B cell (primary cell): ENCODE data around the gene PCDH1. TPM values are rescaled to one million over a fixed set of nuclear protein-coding genes. Genes with fewer than 3 reads are reported as not detected.

Source experiments
- ATAC-seq: fragments of 200-7000 bp; cut with Tn5 transposase; one replicate; pipeline ENCODE4 v1.10.0; 2021; ENCODE audit warnings: low read depth, mild to moderate bottlenecking, moderate number of reproducible peaks, moderate library complexity
- CTCF ChIA-PET: fragments of 350-600 bp; sonication (Branson Sonifier 250); formaldehyde crosslinking; loops from one replicate; lab custom pipeline; 2021; ENCODE audit warnings: antibody characterized with exemption, inconsistent platforms; lab: Charles Lee
- POLR2A ChIA-PET: fragments of 350-600 bp; sonication (Branson Sonifier 250); formaldehyde crosslinking; loops from one replicate; lab custom pipeline; 2021; ENCODE audit warnings: antibody characterized with exemption; lab: Charles Lee
- DNase-seq: peaks from one replicate; pipeline ENCODE4 v3.0.0; 2013
- H2AFZ ChIP-seq: 2 replicates; pipeline ENCODE4 v1.6.1; 2012; ENCODE audit warnings: mild to moderate bottlenecking, low read depth, low read length; ENCODE audit not compliant: insufficient read depth, poor library complexity, severe bottlenecking
- H3K27ac ChIP-seq, 2 donors: 1 replicate in 1 of 2; 2 replicates in 1 of 2; pipeline ENCODE4 v1.5.1; 2012 to 2013; ENCODE audit warnings: low read length in 2 of 2, mild to moderate bottlenecking in 2 of 2, moderate library complexity in 1 of 2
- H3K27me3 ChIP-seq, 4 experiments: fragments of 200-600 bp in 1 of 4; sonication (generic) in 1 of 4; replicated peaks in 1 of 4; 1 replicate in 2 of 4; 2 replicates in 2 of 4; pipeline versions ENCODE4 v1.6.1 to v1.7.0; 2013 to 2016; ENCODE audit warnings: low read length in 3 of 4, mild to moderate bottlenecking in 2 of 4, mixed read lengths in 1 of 4, moderate library complexity in 1 of 4; ENCODE audit not compliant: insufficient read depth in 4 of 4, control insufficient read depth in 3 of 4; ENCODE audit errors: control extremely low read depth in 1 of 4
- H3K36me3 ChIP-seq, 2 experiments: replicated peaks in 1 of 2; 1 replicate in 1 of 2; 2 replicates in 1 of 2; pipeline versions ENCODE4 v1.6.1 to v1.7.1; 2013; ENCODE audit warnings: low read length in 1 of 2; ENCODE audit not compliant: insufficient read depth in 2 of 2, control insufficient read depth in 1 of 2; ENCODE audit errors: control extremely low read depth in 1 of 2, extremely low read depth in 1 of 2
- H3K4me1 ChIP-seq, 2 donors: fragments of 200-600 bp in 1 of 2; sonication (generic) in 1 of 2; 1 replicate in 1 of 2; 2 replicates in 1 of 2; pipeline versions ENCODE4 v1.5.1 to v1.6.1; 2013 to 2017; ENCODE audit warnings: low read length in 2 of 2; ENCODE audit not compliant: control insufficient read depth in 2 of 2, insufficient read depth in 2 of 2
- H3K4me2 ChIP-seq: replicated peaks from 2 replicates; pipeline ENCODE3; 2012; ENCODE audit warnings: mild to moderate bottlenecking, low read depth, low read length; ENCODE audit not compliant: poor library complexity, severe bottlenecking
- H3K4me3 ChIP-seq, 5 experiments: fragments of 200-600 bp in 1 of 5; sonication (generic) in 1 of 5; 1 replicate in 3 of 5; 2 replicates in 2 of 5; pipeline versions ENCODE4 v1.5.1 to v1.7.0; 2011 to 2016; ENCODE audit warnings: low read length in 4 of 5, mild to moderate bottlenecking in 4 of 5, low read depth in 2 of 5, control low read depth in 1 of 5, moderate library complexity in 1 of 5; ENCODE audit not compliant: insufficient read depth in 1 of 5; ENCODE audit errors: control extremely low read depth in 1 of 5, extremely low read depth in 1 of 5
- H3K79me2 ChIP-seq: fragments of 200-600 bp; sonication (generic); one replicate; pipeline ENCODE4 v1.6.0; 2016; ENCODE audit warnings: low read length; ENCODE audit not compliant: control insufficient read depth, insufficient read depth
- H3K9ac ChIP-seq: fragments of 200-600 bp; sonication (generic); 2 replicates; pipeline ENCODE4 v1.6.1; 2017; ENCODE audit warnings: mild to moderate bottlenecking, low read length, moderate library complexity
- H3K9me3 ChIP-seq, 3 donors: one replicate each; pipeline versions ENCODE4 v1.6.1 to v1.7.1; 2013; ENCODE audit warnings: low read length in 2 of 3; ENCODE audit not compliant: control insufficient read depth in 2 of 3, insufficient read depth in 1 of 3; ENCODE audit errors: control extremely low read depth in 1 of 3
- H4K20me1 ChIP-seq: 2 replicates; pipeline ENCODE4 v1.6.0; 2012; ENCODE audit warnings: mild to moderate bottlenecking, low read length; ENCODE audit not compliant: insufficient read depth, control insufficient read depth, poor library complexity, severe bottlenecking
- H3K27ac Mint-ChIP-seq: one replicate; pipeline ENCODE4 v1.8.0; 2021; ENCODE audit warnings: mixed read lengths
- H3K27me3 Mint-ChIP-seq: one replicate; pipeline ENCODE4 v1.8.0; 2021; ENCODE audit warnings: mixed read lengths
- H3K4me1 Mint-ChIP-seq: one replicate; pipeline ENCODE4 v1.8.0; 2021; ENCODE audit warnings: mixed read lengths
- H3K4me3 Mint-ChIP-seq: one replicate; pipeline ENCODE4 v1.8.0; 2021; ENCODE audit warnings: mixed read lengths
- H3K9me3 Mint-ChIP-seq: one replicate; pipeline ENCODE4 v1.8.0; 2022; ENCODE audit warnings: mixed read lengths; ENCODE audit not compliant: insufficient read depth
- CTCF ChIP-seq: fragments of 200-600 bp; IDR thresholded peaks from one replicate; pipeline ENCODE4 v1.8.0; 2022; ENCODE audit warnings: antibody characterized with exemption, mild to moderate bottlenecking
- EZH2 ChIP-seq: IDR thresholded peaks from 2 replicates; pipeline ENCODE4 v1.6.1; 2012; ENCODE audit warnings: borderline replicate concordance, low read depth, mild to moderate bottlenecking, moderate library complexity, low read length; ENCODE audit not compliant: insufficient read depth, poor library complexity, severe bottlenecking
- WGBS: methylation state at CpG from one replicate; pipeline ENCODE4 v1.1.5; 2013; ENCODE audit warnings: missing lambda C conversion rate; ENCODE audit not compliant: insufficient coverage; 5-methylcytosine and 5-hydroxymethylcytosine counted together
- intact Hi-C: fragments of 100-400 bp; cut with micrococcal nuclease; formaldehyde crosslinking; loops from one replicate; pipeline ENCODE4 v1.10.0; 2022
- polyA plus RNA-seq: library from polyadenylated mRNA; depleted of rRNA; stranded (reverse); fragments of >200 nt; gene quantifications from 2 replicates; pipeline ENCODE4 v1.2.3, GENCODE V29; 2012
- total RNA-seq, 2 donors: library from RNA; stranded (reverse); fragments of 120-200 nt in 1 of 2; gene quantifications; 1 replicate in 1 of 2; 2 replicates in 1 of 2; pipeline versions ENCODE4 v1.2.3 to v1.2.4, GENCODE V29; 2013 to 2022

Gene PCDH1
- total and polyA plus RNA-seq, 2 donors (not counting 1 experiment from before 2014, with no cell fraction given) = 0.06 TPM; not detected in 1

- Histone ChIP-seq H4K20me1 (no peaks in the 10 kb centered on the region), H3K9ac (no peak overlapping the region), H2AFZ (no peak overlapping the region), H3K27ac (no peak overlapping the region), H3K4me3 (no peak overlapping the region), H3K79me2 (no peaks in the 10 kb centered on the region), H3K36me3 (no peaks in the 10 kb centered on the region), H3K4me1 (peaks cover 11 to 13% of the 10 kb centered on the region in 2 donors), H3K4me2 (no peak overlapping the region), H3K27me3 (peaks cover 0 to 8% (median 0%) of the 10 kb centered on the region in 4 experiments), H3K9me3 (no peaks in the 10 kb centered on the region)
- ATAC-seq (no peak), DNase-seq (no peak)
- Mint-ChIP-seq H3K27ac (no peak overlapping the region), H3K27me3 (peaks cover 34% of the 10 kb centered on the region), H3K4me1 (peaks cover 13% of the 10 kb centered on the region), H3K4me3 (no peak overlapping the region), H3K9me3 (no peaks in the 10 kb centered on the region)
- intact Hi-C loops = no loop called here
- WGBS = 0% methylated on average over 1 of the region's 2 CpGs
- no peak for TF ChIP-seq CTCF
- no peak for TF ChIP-seq EZH2
- ChIA-PET POLR2A (no interaction called here), CTCF (no interaction called here)
These were observed 43.9 kb downstream of the PCDH1 start for GRCh38 chr5:141834331-141834730.

- no peak overlapping the region for H3K4me3 ChIP-seq
- Mint-ChIP-seq H3K9me3 (no peaks in the 10 kb centered on the region), H3K27ac (no peak overlapping the region), H3K4me3 (no peak overlapping the region), H3K4me1 (peaks cover 6% of the 10 kb centered on the region), H3K27me3 (peaks cover 43% of the 10 kb centered on the region)
- H3K9me3 ChIP-seq = no peaks in the 10 kb centered on the region
- no peaks in the 10 kb centered on the region for H4K20me1 ChIP-seq
- CTCF ChIA-PET = interaction anchor here (1.0 kb wide), 1 partner anchor 20 kb away, joined by 3 read pairs; no protein-coding TSS in a partner anchor
- no peak overlapping the region for H3K27ac ChIP-seq
- peaks cover 2 to 4% of the 10 kb centered on the region in 2 donors for H3K4me1 ChIP-seq
- TF ChIP-seq CTCF (no peak), EZH2 (no peak)
- POLR2A ChIA-PET = no interaction called here
- no peaks in the 10 kb centered on the region for H3K36me3 ChIP-seq
- no peak overlapping the region for H2AFZ ChIP-seq
- H3K79me2 ChIP-seq = no peaks in the 10 kb centered on the region
- no peak overlapping the region for H3K4me2 ChIP-seq
- DNase-seq = no peak
- ATAC-seq = no peak
- intact Hi-C loops = no loop called here
- no peak overlapping the region for H3K9ac ChIP-seq
- 100% methylated on average over 1 of the region's 4 CpGs for WGBS
- H3K27me3 ChIP-seq = peaks cover 0 to 5% (median 0%) of the 10 kb centered on the region in 4 experiments
These were observed 46.1 kb downstream of the PCDH1 start for GRCh38 chr5:141832131-141832530.
